Lung (tissue), 12 donors: Measurements from ENCODE around the gene CDK5RAP2. TPM values are rescaled to one million over a fixed set of nuclear protein-coding genes. Genes with fewer than 3 reads are reported as not detected.

Source experiments
- ATAC-seq: fragments of 200-7000 bp; cut with Tn5 transposase; one replicate; pipeline ENCODE4 v1.9.1; 2020; ENCODE audit warnings: moderate number of reproducible peaks; ENCODE audit not compliant: insufficient read depth, low FRiP score
- DNase-seq, 3 donors: peaks; one replicate each; pipeline ENCODE4 v3.0.0-alpha.2; 2013 to 2017
- H3K27ac ChIP-seq, 2 donors: one replicate each; pipeline ENCODE4 v1.5.1; 2013; ENCODE audit warnings: mild to moderate bottlenecking in 2 of 2, moderate library complexity in 2 of 2, control low read depth in 1 of 2, inconsistent platforms in 1 of 2, low read depth in 1 of 2, low read length in 1 of 2
- H3K27me3 ChIP-seq, 3 donors: one replicate each; pipeline ENCODE4 v1.5.1; 2013; ENCODE audit warnings: low read length in 2 of 3; ENCODE audit not compliant: control insufficient read depth in 3 of 3, insufficient read depth in 3 of 3
- H3K36me3 ChIP-seq, 4 donors: one replicate each; pipeline ENCODE4 v1.5.1; 2013; ENCODE audit warnings: low read length in 4 of 4, mild to moderate bottlenecking in 1 of 4, moderate library complexity in 1 of 4; ENCODE audit not compliant: control insufficient read depth in 4 of 4, insufficient read depth in 4 of 4
- H3K4me1 ChIP-seq, 5 donors: one replicate each; pipeline ENCODE4 v1.5.1; 2013; ENCODE audit warnings: low read length in 5 of 5, mild to moderate bottlenecking in 2 of 5, moderate library complexity in 1 of 5; ENCODE audit not compliant: control insufficient read depth in 5 of 5, insufficient read depth in 5 of 5
- H3K4me3 ChIP-seq: one replicate; pipeline ENCODE4 v1.5.1; 2013; ENCODE audit warnings: mild to moderate bottlenecking, control low read depth, moderate library complexity
- H3K9ac ChIP-seq, 2 donors: one replicate each; pipeline ENCODE4 v1.5.1; 2013; ENCODE audit warnings: low read length in 2 of 2, control low read depth in 1 of 2; ENCODE audit not compliant: insufficient read depth in 1 of 2
- H3K9me3 ChIP-seq, 4 donors: one replicate each; pipeline ENCODE4 v1.5.1; 2013; ENCODE audit warnings: low read length in 3 of 4, mild to moderate bottlenecking in 1 of 4, moderate library complexity in 1 of 4; ENCODE audit not compliant: control insufficient read depth in 4 of 4, insufficient read depth in 3 of 4
- whole genome bisulfite sequencing, 2 donors: extraction: QIAGEN DNeasy Blood & Tissue Kit; methylation state at CpG; one replicate each; pipeline ENCODE4 v1.1.7; 2013; 5-methylcytosine and 5-hydroxymethylcytosine counted together
- polyA plus RNA-seq, 2 donors: library from polyadenylated mRNA; stranded (reverse); fragments of 200-250 nt; gene quantifications; one replicate each; pipeline ENCODE4 v1.2.1, GENCODE V29; 2013
- total RNA-seq, 2 donors: library from RNA; depleted of rRNA in 1 of 2; stranded (reverse); fragments of >200 nt in 1 of 2; gene quantifications; one replicate each; pipeline ENCODE4 v1.2.1, GENCODE V29; 2014 to 2021
- TF ChIP-seq, protein P1 (sequence below): IDR thresholded peaks from 2 replicates; pipeline ENCODE4 v1.5.1; 2012; ENCODE audit warnings: mild to moderate bottlenecking; ENCODE audit errors: control extremely low read depth, extremely low read depth
- donor health status: control.
- donor health status: control.
- donor health status: Bipolar disorder and iron deficiency.
- donor health status: healthy.
- donor health status: DM: yes; HTN: yes; CAD: no.

Gene CDK5RAP2
- total and polyA plus RNA-seq, 4 donors: 25.6 to 65.7 (median 35.9) TPM

- WGBS, 2 donors: 95 to 98% methylated on average over 19 of the region's 19 CpGs
- peaks cover 6 to 20% (median 13%) of the 10 kb centered on the region in 4 donors for H3K36me3 ChIP-seq
- ATAC-seq (no peak), DNase-seq (no peak)
- H3K27me3 ChIP-seq: no peaks in the 10 kb centered on the region
- H3K4me1 ChIP-seq: peaks cover 0 to 7% (median 0%) of the 10 kb centered on the region in 5 donors
- no peak overlapping the region for H3K9ac ChIP-seq
- H3K9me3 ChIP-seq: no peaks in the 10 kb centered on the region
- no peak overlapping the region for H3K27ac ChIP-seq
- H3K4me3 ChIP-seq: no peak overlapping the region
- TF ChIP-seq, protein P1, sequence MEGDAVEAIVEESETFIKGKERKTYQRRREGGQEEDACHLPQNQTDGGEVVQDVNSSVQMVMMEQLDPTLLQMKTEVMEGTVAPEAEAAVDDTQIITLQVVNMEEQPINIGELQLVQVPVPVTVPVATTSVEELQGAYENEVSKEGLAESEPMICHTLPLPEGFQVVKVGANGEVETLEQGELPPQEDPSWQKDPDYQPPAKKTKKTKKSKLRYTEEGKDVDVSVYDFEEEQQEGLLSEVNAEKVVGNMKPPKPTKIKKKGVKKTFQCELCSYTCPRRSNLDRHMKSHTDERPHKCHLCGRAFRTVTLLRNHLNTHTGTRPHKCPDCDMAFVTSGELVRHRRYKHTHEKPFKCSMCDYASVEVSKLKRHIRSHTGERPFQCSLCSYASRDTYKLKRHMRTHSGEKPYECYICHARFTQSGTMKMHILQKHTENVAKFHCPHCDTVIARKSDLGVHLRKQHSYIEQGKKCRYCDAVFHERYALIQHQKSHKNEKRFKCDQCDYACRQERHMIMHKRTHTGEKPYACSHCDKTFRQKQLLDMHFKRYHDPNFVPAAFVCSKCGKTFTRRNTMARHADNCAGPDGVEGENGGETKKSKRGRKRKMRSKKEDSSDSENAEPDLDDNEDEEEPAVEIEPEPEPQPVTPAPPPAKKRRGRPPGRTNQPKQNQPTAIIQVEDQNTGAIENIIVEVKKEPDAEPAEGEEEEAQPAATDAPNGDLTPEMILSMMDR: no peak
Observed at GRCh38 chr9:120416781-120417427, 163.1 kb downstream of the CDK5RAP2 start.

DNA sequence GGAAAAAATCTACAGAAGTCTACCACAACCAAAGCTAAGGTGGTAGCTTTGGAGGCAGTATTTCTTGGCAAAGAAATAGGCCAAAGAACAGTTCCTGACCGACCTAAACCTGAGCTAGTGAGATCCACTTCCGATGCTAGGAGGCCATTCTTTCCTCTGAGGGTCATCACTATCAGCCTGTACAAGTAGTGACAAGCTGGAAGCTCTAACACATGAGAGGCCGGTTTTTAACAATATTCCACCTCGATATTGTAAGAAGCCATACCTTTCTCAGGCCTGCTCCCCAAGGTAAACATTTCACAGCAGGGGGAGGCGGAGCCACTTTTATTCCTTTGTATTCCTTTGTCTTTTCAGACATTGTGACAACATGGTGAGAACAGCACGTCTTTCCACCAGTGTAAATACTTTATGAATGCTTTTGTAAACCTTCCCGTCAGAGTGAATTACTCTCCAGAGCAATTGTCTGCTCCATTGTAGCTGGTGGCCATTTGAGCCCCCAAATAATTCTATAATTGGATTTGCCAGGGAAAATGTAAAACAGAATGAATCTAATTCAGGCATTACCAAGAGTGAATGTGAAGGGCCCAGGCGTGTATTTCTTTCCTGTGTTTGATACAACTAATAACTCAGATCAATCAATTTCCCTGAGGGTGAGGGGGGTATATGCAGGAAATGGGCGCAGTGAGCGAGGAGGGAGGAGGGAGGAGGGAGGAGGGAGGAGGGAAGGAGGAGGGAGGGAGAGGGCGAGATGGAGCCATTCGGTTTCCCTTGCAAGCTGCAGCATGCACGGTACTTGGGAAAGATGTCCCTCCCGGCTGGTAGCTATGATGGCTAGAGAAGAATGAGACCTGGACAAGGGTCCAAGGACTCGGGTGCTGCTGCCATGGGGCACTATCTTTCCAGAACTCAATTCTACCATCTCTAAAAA is 166.6 kb downstream of the CDK5RAP2 start:
- no peak for ATAC-seq
- H3K36me3 ChIP-seq: peaks cover 12 to 29% (median 24%) of the 10 kb centered on the region in 4 donors
- H3K27ac ChIP-seq: no peak overlapping the region
- DNase-seq: no peak
- H3K9ac ChIP-seq: no peak overlapping the region
- 84 to 87% methylated on average over 13 to 15 of the region's 15 CpGs for WGBS, 2 donors
- H3K27me3 ChIP-seq: no peaks in the 10 kb centered on the region
- H3K9me3 ChIP-seq: peaks cover 0 to 2% (median 0%) of the 10 kb centered on the region in 4 donors
- peaks cover 0 to 7% (median 0%) of the 10 kb centered on the region in 5 donors for H3K4me1 ChIP-seq
- TF ChIP-seq, protein P1: no peak
- H3K4me3 ChIP-seq: no peak overlapping the region

DNA sequence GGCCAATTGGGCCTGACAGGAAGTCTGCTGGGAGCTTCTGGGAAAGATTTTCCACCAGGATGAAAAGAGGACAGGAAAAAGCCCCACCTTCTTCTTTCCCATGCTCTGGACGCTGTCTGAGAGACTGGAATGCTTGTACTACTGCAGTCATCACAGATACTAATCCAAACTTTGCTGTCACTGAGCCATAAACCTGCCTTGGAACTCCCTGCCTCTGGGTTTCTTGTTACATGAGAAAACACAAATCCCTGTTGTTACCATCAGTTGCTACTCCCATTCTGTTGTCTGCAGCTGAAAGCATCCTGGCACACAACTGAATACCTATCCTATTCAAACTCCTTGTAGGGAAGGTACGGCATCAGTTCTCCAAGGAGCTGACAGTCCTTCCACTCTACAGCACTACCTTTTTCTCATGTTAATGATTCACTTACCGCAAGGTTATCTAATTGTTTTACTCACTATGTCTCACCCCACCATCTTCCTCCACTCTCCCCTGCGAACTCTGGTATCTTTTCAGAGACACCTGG is 167.5 kb downstream of the CDK5RAP2 start:
- DNase-seq (no peak), ATAC-seq (no peak)
- peaks cover 12 to 33% (median 28%) of the 10 kb centered on the region in 4 donors for H3K36me3 ChIP-seq
- peaks cover 0 to 5% (median 0%) of the 10 kb centered on the region in 4 donors for H3K9me3 ChIP-seq
- no peak overlapping the region for H3K4me3 ChIP-seq
- no peak overlapping the region for H3K27ac ChIP-seq
- TF ChIP-seq, protein P1: no peak
- H3K27me3 ChIP-seq: no peaks in the 10 kb centered on the region
- 87 to 92% methylated on average over 4 of the region's 4 CpGs for WGBS, 2 donors
- no peak overlapping the region for H3K9ac ChIP-seq
- H3K4me1 ChIP-seq: peaks cover 0 to 7% (median 0%) of the 10 kb centered on the region in 5 donors
